SU-DHL-6 (cell line): ENCODE data around the gene SEMA5A.

Source experiments
- H2AFZ ChIP-seq: fragments of 200-600 bp; sonication (generic); 2 replicates; pipeline ENCODE4 v1.6.1; 2014; ENCODE audit warnings: low read depth, mild to moderate bottlenecking, moderate library complexity, mixed read lengths, antibody characterized with exemption, low read length; ENCODE audit not compliant: severe bottlenecking
- H3F3A ChIP-seq: fragments of 200-600 bp; shearing (Covaris generic); 2 replicates; pipeline ENCODE4 v1.6.0; 2016; ENCODE audit warnings: antibody characterized with exemption, mild to moderate bottlenecking; ENCODE audit not compliant: insufficient read depth
- H3K27ac ChIP-seq: fragments of 200-600 bp; sonication (generic); 2 replicates; pipeline ENCODE4 v1.5.1; 2016; ENCODE audit warnings: low read depth, mild to moderate bottlenecking, low read length, moderate library complexity, mixed read lengths
- H3K27me3 ChIP-seq: fragments of 200-600 bp; sonication (generic), shearing (Covaris generic); 2 replicates; pipeline ENCODE4 v1.6.0; 2014; ENCODE audit warnings: mild to moderate bottlenecking, low read length
- H3K36me3 ChIP-seq: fragments of 200-600 bp; sonication (generic); 2 replicates; pipeline ENCODE4 v1.6.1; 2014; ENCODE audit warnings: mild to moderate bottlenecking, low read length, mixed read lengths
- H3K4me2 ChIP-seq: fragments of 300-600, 200-600 bp; shearing (Covaris generic), sonication (generic); 2 replicates; pipeline ENCODE4 v1.6.0; 2014; ENCODE audit warnings: low read length, low read depth, mild to moderate bottlenecking; ENCODE audit not compliant: poor library complexity, severe bottlenecking
- H3K4me3 ChIP-seq: fragments of 200-600 bp; sonication (generic); 2 replicates; pipeline ENCODE4 v1.5.1; 2014; ENCODE audit warnings: antibody characterized with exemption, low read length, mild to moderate bottlenecking, mixed read lengths; ENCODE audit not compliant: insufficient read depth, poor library complexity, severe bottlenecking
- H3K79me2 ChIP-seq: fragments of 200-600 bp; sonication (generic); 2 replicates; pipeline ENCODE4 v1.6.1; 2014; ENCODE audit warnings: mild to moderate bottlenecking, low read length, moderate library complexity; ENCODE audit not compliant: insufficient read depth
- H3K9ac ChIP-seq: fragments of 200-600 bp; sonication (generic); 2 replicates; pipeline ENCODE4 v1.7.0; 2014; ENCODE audit warnings: mild to moderate bottlenecking, low read length
- H3K9me2 ChIP-seq: fragments of 200-600 bp; sonication (generic); replicated peaks from 2 replicates; pipeline ENCODE4 v1.6.1; 2014; ENCODE audit warnings: low read length; ENCODE audit not compliant: insufficient read depth
- H3K9me3 ChIP-seq: fragments of 200-600 bp; sonication (generic); 2 replicates; pipeline ENCODE4 v1.6.1; 2014; ENCODE audit warnings: low read length, mixed read lengths; ENCODE audit not compliant: insufficient read depth
- H4K20me1 ChIP-seq: fragments of 200-600 bp; sonication (generic); 2 replicates; pipeline ENCODE4 v1.6.1; 2014; ENCODE audit warnings: low read depth, mild to moderate bottlenecking, antibody characterized with exemption, low read length, moderate library complexity, mixed read lengths
- EZH2phosphoT487 ChIP-seq: fragments of 200-600 bp; sonication (generic), shearing (Covaris generic); conservative IDR thresholded peaks from 2 replicates; pipeline ENCODE4 v1.6.1; 2018; ENCODE audit warnings: mild to moderate bottlenecking, antibody characterized with exemption, low read length, moderate library complexity, mixed read lengths
- TF ChIP-seq, protein P1 (sequence below): fragments of 200-600 bp; sonication (generic); IDR thresholded peaks from one replicate; pipeline ENCODE4 v1.5.1; 2017; ENCODE audit warnings: antibody characterized with exemption, mild to moderate bottlenecking, low read length, moderate library complexity; ENCODE audit not compliant: insufficient read depth, poor library complexity, severe bottlenecking

The SEMA5A gene

GRCh38 chr5:9409413-9409960, 136.4 kb downstream of the SEMA5A start:
- Histone ChIP-seq H3K4me3 (no peak overlapping the region), H3K9ac (no peak overlapping the region), H3K27me3 (no peaks in the 10 kb centered on the region), H3K27ac (no peak overlapping the region), H3K9me2 (no peaks in the 10 kb centered on the region), H4K20me1 (no peaks in the 10 kb centered on the region), H3K36me3 (no peaks in the 10 kb centered on the region), H2AFZ (no peak overlapping the region), H3F3A (no peaks in the 10 kb centered on the region), H3K79me2 (no peaks in the 10 kb centered on the region), H3K9me3 (no peaks in the 10 kb centered on the region), H3K4me2 (no peak overlapping the region)
- TF ChIP-seq, protein P1, sequence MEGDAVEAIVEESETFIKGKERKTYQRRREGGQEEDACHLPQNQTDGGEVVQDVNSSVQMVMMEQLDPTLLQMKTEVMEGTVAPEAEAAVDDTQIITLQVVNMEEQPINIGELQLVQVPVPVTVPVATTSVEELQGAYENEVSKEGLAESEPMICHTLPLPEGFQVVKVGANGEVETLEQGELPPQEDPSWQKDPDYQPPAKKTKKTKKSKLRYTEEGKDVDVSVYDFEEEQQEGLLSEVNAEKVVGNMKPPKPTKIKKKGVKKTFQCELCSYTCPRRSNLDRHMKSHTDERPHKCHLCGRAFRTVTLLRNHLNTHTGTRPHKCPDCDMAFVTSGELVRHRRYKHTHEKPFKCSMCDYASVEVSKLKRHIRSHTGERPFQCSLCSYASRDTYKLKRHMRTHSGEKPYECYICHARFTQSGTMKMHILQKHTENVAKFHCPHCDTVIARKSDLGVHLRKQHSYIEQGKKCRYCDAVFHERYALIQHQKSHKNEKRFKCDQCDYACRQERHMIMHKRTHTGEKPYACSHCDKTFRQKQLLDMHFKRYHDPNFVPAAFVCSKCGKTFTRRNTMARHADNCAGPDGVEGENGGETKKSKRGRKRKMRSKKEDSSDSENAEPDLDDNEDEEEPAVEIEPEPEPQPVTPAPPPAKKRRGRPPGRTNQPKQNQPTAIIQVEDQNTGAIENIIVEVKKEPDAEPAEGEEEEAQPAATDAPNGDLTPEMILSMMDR = no peak
- TF ChIP-seq EZH2phosphoT487 = no peak

DNA sequence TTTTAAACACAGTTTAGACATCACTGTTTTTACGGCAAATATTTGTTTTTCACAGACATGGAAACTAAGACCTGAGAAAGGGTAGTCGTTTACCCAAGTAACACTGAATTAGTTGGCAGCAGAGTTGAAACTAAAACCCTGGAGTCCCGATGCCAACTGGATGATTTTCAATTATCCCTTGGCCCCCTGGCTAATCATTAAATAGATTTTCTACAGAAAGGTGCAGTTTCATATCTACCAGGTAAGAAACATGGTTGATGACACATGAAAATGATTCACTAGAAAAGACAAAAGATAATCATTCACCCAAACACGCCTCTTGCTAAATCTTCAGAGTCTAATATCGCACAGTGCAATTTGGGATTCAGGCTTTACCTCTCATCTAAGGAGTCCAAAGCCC, 136.9 kb downstream of the SEMA5A start:
- no peaks in the 10 kb centered on the region for H3K9me3 ChIP-seq
- H3K79me2 ChIP-seq = no peaks in the 10 kb centered on the region
- H4K20me1 ChIP-seq = no peaks in the 10 kb centered on the region
- no peaks in the 10 kb centered on the region for H3K27me3 ChIP-seq
- no peaks in the 10 kb centered on the region for H3F3A ChIP-seq
- no peak overlapping the region for H3K4me3 ChIP-seq
- H2AFZ ChIP-seq = no peak overlapping the region
- no peaks in the 10 kb centered on the region for H3K36me3 ChIP-seq
- H3K9ac ChIP-seq = no peak overlapping the region
- no peak overlapping the region for H3K27ac ChIP-seq
- H3K4me2 ChIP-seq = no peak overlapping the region
- TF ChIP-seq, protein P1 = no peak
- TF ChIP-seq EZH2phosphoT487 = no peak
- H3K9me2 ChIP-seq = no peaks in the 10 kb centered on the region

DNA sequence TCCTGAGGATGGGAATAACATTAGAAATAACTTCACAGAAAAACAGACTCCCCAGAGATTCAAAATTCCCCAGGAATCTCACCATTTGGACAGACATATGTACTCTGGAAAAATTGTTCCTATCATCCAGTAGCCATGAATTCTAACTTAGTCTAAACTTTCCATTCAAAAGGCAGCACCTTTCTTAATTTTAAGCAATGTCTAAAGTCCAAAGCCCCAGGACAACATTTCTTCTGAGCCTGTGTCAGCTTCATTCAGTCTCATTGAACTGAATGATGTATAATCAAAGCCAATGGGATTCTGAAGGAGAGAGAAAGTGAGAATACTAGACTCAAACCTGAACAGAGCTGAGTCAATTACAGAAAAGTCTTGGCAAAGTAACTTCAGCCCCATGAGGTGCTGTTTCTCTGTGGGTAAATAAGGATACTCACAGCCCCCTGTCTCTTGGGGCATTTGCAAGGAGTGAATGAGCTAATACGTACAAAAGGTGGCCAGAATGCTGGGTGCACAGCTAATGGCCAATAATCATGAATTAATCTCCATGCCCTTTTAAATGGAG, 140.6 kb downstream of the SEMA5A start:
- H3F3A ChIP-seq = no peaks in the 10 kb centered on the region
- no peak overlapping the region for H3K4me2 ChIP-seq
- no peaks in the 10 kb centered on the region for H4K20me1 ChIP-seq
- no peak overlapping the region for H2AFZ ChIP-seq
- no peak overlapping the region for H3K9ac ChIP-seq
- H3K79me2 ChIP-seq = no peaks in the 10 kb centered on the region
- no peaks in the 10 kb centered on the region for H3K36me3 ChIP-seq
- no peaks in the 10 kb centered on the region for H3K27me3 ChIP-seq
- no peak overlapping the region for H3K4me3 ChIP-seq
- no peak overlapping the region for H3K27ac ChIP-seq
- H3K9me2 ChIP-seq = no peaks in the 10 kb centered on the region
- no peak for TF ChIP-seq EZH2phosphoT487
- TF ChIP-seq, protein P1 = no peak
- H3K9me3 ChIP-seq = no peaks in the 10 kb centered on the region
